ENCODE data around the gene ALOX12. TPM values are rescaled to one million over a fixed set of nuclear protein-coding genes. Genes with fewer than 3 reads are reported as not detected.
A peak's percentile ranks its signal among the peaks of the same experiment; 100 is the strongest.

Gene ALOX12
- total RNA-seq, 1 donor from 2014 or later, result not detected

DNA sequence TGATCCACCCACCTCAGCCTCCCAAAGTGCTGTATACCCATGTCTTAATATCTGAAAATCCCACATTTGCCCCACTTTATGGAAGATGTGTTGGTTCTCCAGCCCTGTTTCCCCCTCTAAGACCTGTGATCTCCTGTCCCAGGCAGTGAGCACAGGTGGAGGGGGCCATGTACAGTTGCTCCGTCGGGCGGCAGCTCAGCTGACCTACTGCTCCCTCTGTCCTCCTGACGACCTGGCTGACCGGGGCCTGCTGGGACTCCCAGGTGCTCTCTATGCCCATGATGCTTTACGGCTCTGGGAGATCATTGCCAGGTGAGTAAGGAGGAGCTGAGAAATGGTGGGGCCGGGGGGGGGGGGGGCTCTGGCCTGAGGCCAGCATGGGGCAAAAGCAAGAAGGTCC lies 9.9 kb downstream of the ALOX12 start:
- no peak overlapping the region for H3K4me3 Mint-ChIP-seq (ENCODE audit: low read depth)
- no peaks in the 10 kb centered on the region for H3K9me3 Mint-ChIP-seq
- H3K36me3 Mint-ChIP-seq (ENCODE audit: low read depth), result peaks cover 34% of the 10 kb centered on the region
- intact Hi-C loops (cut with micrococcal nuclease), result loop anchor here (1.0 kb wide), 1 partner anchor 92 kb away; no protein-coding TSS in a partner anchor
- DNase-seq (ENCODE audit: low spot score), result no peak
- H3K27me3 Mint-ChIP-seq (ENCODE audit: low read depth), result no peaks in the 10 kb centered on the region
- no peak overlapping the region for H3K27ac Mint-ChIP-seq
- peaks cover 20% of the 10 kb centered on the region for H3K4me1 Mint-ChIP-seq (ENCODE audit: low read depth)

DNA sequence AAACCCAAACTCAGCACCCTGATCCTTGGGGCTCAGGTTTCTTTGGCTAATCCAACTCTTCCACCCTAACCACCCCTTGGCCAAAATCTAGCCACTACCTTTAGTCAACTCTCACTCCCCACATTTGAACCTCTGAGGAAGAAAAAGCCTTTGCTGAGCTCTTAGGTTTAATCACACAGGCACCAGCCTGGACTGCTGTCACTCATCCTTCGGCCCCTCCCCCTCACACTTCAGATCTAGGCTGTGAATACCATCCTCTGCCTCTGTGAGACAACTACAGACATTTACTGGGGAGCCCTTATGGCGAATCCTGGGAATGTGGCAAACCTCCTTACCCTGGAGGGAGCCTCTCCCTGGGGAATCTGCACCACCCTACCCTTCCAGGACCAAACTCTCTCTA lies 11.3 kb downstream of the ALOX12 start:
- Mint-ChIP-seq H3K27ac (no peak overlapping the region), H3K4me3 (ENCODE audit: low read depth) (no peak overlapping the region), H3K9me3 (no peaks in the 10 kb centered on the region), H3K36me3 (ENCODE audit: low read depth) (peaks cover 23% of the 10 kb centered on the region), H3K27me3 (ENCODE audit: low read depth) (no peaks in the 10 kb centered on the region), H3K4me1 (ENCODE audit: low read depth) (peaks cover 29% of the 10 kb centered on the region)
- no peak for DNase-seq (ENCODE audit: low spot score)
- intact Hi-C loops (cut with micrococcal nuclease), result no loop called here

DNA sequence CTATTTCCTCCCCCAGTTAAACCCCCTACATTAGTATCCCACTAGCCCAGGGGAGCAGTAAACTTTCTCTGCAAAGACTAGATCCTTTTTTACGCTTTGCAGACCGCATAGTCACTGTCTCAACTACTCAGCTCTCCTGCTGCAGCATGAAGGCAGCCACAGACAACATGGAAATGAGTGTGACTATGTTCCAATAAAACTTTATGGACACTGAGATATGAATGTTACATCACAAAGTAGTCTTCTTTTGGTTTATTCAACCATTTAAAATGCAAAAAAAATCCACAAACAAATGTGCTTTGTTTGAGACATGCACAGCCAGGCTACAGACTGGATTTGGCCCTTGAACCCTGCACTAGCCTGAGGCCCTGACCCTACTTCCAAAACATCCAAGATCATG lies 14.7 kb downstream of the ALOX12 start:
- intact Hi-C loops (cut with micrococcal nuclease), result no loop called here
- Mint-ChIP-seq H3K27me3 (ENCODE audit: low read depth) (no peaks in the 10 kb centered on the region), H3K27ac (peak overlapping the region; percentile 19), H3K36me3 (ENCODE audit: low read depth) (peaks cover 36% of the 10 kb centered on the region), H3K9me3 (no peaks in the 10 kb centered on the region), H3K4me1 (ENCODE audit: low read depth) (peaks cover 38% of the 10 kb centered on the region), H3K4me3 (ENCODE audit: low read depth) (peak overlapping the region; percentile 96)
- DNase-seq (ENCODE audit: low spot score), result no peak

DNA sequence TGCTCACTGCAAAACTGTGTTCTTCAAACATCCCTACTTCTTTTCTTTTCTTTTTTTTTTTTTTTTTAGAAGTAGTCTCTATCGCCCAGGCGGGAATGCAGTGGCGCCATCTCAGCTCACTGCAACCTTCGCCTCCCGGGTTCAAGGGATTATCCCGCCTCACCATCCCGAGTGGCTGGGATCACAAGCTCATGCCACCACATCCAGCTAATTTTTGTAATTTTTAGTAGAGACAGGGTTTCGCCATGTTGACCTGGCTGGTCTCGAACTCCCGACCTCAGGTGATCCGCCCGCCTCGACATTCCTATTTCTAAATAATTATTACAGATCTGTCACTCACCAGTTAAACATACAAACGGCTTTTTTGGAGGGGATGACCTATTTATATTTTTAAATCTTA lies 15.6 kb downstream of the ALOX12 start:
- DNase-seq (ENCODE audit: low spot score), result no peak
- Mint-ChIP-seq H3K27me3 (ENCODE audit: low read depth) (no peaks in the 10 kb centered on the region), H3K27ac (no peak overlapping the region), H3K4me1 (ENCODE audit: low read depth) (peaks cover 47% of the 10 kb centered on the region), H3K4me3 (ENCODE audit: low read depth) (peak overlapping the region; percentile 96), H3K36me3 (ENCODE audit: low read depth) (peaks cover 43% of the 10 kb centered on the region), H3K9me3 (no peaks in the 10 kb centered on the region)
- intact Hi-C loops (cut with micrococcal nuclease), result no loop called here

DNA sequence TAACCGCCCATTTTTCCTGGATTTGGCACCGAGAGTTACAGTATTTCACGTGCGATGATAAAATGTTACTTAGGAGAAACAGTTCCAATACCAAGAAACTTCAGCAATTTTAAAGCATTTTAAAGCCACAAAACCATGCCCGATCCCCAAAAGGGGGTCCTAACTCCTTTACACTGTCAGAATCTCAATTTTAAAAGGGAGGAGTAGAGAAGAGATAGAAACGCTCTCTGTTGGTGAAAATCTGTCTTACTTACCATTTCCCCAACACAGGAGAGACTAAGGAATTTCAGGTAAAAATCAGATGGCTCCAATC lies 16.0 kb downstream of the ALOX12 start:
- no peak for DNase-seq (ENCODE audit: low spot score)
- H3K27me3 Mint-ChIP-seq (ENCODE audit: low read depth), result no peaks in the 10 kb centered on the region
- intact Hi-C loops (cut with micrococcal nuclease), result no loop called here
- peaks cover 48% of the 10 kb centered on the region for H3K36me3 Mint-ChIP-seq (ENCODE audit: low read depth)
- peak overlapping the region; percentile 99 for H3K27ac Mint-ChIP-seq
- H3K9me3 Mint-ChIP-seq, result no peaks in the 10 kb centered on the region
- peaks cover 52% of the 10 kb centered on the region for H3K4me1 Mint-ChIP-seq (ENCODE audit: low read depth)
- peak overlapping the region; percentile 96 for H3K4me3 Mint-ChIP-seq (ENCODE audit: low read depth)

DNA sequence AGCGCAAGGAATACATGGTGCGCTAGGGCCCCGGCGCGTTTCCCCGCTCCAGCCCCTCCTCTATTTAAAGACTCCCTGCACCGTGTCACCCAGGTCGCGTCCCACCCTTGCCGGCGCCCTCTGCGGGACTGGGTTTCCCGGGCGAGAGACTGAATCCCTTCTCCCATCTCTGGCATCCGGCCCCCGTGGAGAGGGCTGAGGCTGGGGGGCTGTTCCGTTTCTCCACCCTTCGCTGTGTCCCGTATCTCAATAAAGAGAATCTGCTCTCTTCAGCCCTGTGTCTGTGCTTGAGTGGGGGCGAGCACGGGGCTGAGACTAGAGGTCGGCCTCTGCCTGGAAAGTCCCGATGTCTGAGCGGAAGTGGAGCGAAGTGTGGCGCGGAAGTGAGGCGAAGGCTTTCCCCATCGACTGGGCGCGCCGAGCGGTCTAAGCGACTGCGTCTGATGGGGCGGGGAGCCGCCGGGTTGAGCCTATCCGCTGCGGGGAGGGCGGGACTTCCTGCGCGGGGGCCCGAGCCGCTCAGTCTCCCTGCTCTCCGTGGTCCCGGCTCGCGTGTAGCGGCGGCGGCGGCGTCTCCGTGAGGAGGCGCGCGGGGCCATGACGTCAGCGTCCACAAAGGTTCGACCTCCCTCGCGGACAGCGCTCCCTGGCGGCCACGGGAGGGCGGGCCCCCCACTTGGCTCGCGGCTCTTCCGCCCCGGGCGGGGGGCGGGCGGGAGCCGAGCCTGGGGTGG lies 18.6 kb downstream of the ALOX12 start:
- no peaks in the 10 kb centered on the region for H3K27me3 Mint-ChIP-seq (ENCODE audit: low read depth)
- intact Hi-C loops (cut with micrococcal nuclease), result loop anchor here (1.0 to 2.0 kb wide), 2 partner anchors 21 to 364 kb away; partner anchors contain the start of genes C17orf100 and MED31
- H3K4me3 Mint-ChIP-seq (ENCODE audit: low read depth), result peak overlapping the region; percentile 96
- no peaks in the 10 kb centered on the region for H3K9me3 Mint-ChIP-seq
- H3K4me1 Mint-ChIP-seq (ENCODE audit: low read depth), result peaks cover 58% of the 10 kb centered on the region
- H3K27ac Mint-ChIP-seq, result peak overlapping the region; percentile 99
- H3K36me3 Mint-ChIP-seq (ENCODE audit: low read depth), result peaks cover 47% of the 10 kb centered on the region
- peak; percentile 98 for DNase-seq (ENCODE audit: low spot score)

DNA sequence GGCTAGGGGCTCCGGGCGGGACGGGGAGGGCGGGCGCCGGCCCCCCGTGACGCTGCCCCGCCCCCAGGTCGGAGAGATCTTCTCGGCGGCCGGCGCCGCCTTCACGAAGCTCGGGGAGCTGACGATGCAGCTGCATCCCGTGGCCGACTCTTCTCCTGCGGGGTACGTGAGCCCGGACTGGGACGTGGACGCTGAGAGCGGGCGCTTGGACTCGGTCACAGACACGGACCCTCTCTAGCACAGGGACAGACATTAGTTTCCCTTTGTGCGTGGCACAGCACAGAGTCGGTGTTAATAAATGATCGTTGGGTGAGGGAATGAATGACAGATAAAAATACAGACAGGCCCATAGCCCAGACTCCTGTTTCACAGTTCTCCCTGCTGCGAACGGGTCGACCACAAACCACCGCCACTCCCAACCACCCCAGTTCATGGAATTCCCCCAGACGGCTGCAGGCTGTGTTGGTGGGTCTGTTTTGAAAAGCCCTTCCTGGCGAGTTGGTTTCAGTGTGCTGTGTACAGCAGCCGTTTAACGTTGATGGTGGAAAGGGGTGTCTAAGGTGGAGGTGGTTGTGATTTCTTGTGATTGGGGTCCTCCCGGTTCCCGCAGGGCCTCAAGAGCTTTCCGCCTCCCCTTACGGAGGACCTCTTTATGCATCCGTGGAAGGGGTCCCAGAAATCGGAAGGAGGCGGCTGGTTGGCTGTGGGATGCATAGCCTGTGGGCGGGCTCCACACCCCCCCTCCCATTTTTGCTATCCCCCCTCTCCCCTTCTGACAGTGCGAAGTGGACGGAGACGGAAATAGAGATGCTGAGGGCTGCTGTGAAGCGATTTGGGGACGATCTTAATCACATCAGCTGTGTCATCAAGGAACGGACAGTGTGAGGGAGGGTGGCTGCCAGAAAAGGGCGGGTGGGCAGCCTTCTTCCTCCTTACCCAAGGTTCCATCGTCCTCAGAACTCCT lies 19.4 kb downstream of the ALOX12 start:
- peak; percentile 78 for DNase-seq (ENCODE audit: low spot score)
- Mint-ChIP-seq H3K27ac (peak overlapping the region; percentile 98), H3K9me3 (no peaks in the 10 kb centered on the region), H3K27me3 (ENCODE audit: low read depth) (no peaks in the 10 kb centered on the region), H3K4me3 (ENCODE audit: low read depth) (peak overlapping the region; percentile 92), H3K36me3 (ENCODE audit: low read depth) (peaks cover 43% of the 10 kb centered on the region), H3K4me1 (ENCODE audit: low read depth) (peaks cover 54% of the 10 kb centered on the region)
- intact Hi-C loops (cut with micrococcal nuclease), result loop anchor here (1.0 to 2.0 kb wide), 3 partner anchors 8 to 364 kb away; partner anchors contain the start of genes BCL6B, C17orf100 and MED31

DNA sequence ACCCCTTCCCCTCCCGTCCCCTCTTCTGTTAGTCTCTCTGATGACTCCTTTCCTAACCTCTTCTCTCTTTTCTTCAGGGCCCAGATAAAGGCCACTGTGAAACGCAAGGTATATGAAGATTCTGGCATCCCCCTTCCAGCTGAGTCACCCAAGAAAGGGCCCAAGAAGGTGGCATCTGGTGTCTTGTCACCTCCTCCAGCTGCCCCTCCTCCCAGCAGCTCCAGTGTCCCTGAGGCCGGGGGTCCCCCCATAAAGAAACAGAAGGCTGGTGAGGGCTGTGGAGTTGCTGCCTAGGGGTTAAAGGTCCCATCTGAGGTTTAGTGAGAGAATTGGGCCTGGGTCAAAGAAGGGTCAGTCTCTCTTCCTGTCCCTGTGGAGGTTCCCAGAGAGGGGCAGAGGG lies 20.6 kb downstream of the ALOX12 start:
- H3K4me3 Mint-ChIP-seq (ENCODE audit: low read depth), result peak overlapping the region; percentile 92
- H3K36me3 Mint-ChIP-seq (ENCODE audit: low read depth), result peaks cover 39% of the 10 kb centered on the region
- H3K4me1 Mint-ChIP-seq (ENCODE audit: low read depth), result peaks cover 58% of the 10 kb centered on the region
- peak overlapping the region; percentile 98 for H3K27ac Mint-ChIP-seq
- intact Hi-C loops (cut with micrococcal nuclease), result no loop called here
- no peaks in the 10 kb centered on the region for H3K9me3 Mint-ChIP-seq
- no peak for DNase-seq (ENCODE audit: low spot score)
- H3K27me3 Mint-ChIP-seq (ENCODE audit: low read depth), result no peaks in the 10 kb centered on the region

DNA sequence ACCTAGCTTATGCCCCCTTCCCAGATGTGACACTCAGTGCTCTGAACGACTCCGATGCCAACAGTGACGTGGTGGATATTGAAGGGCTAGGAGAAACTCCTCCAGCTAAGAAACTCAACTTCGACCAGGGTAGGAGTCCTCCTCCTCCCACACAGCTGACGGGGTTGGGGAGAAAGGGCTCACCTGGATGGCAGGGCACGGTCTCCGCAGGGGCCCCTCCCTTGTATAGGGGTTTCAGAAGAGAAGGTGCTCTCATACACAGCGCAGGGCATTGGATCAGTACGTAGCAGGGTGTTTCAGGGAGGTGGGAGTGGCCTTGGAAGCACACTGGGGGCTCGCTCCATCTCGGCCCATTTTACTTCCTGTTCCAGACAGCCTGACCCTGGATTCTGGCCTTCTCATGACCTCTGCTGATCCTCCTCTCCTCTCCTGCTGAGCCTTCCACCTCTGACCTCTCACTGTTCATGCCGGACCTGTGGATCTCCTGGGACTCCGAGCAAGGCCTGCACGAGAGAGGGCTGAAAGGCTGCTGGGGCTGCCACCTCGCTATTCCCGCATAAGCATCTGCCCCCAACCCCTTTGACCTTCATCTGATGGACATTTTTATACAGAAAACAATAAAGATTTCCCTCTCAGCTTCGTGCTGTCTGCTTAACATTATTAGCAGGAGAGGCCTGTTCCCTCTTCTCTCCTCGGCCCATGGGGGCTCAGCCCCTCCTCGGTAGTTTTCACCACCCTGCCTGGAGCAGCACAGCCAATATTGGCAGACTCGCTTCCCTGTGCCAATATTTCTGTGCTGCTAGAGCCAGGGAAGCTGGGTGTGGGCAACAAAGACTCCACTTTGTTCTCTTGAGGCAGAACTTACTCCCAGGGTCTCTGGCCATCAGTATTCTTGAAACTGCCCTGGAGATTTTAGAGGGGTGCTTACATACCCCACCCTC lies 21.3 kb downstream of the ALOX12 start:
- Mint-ChIP-seq H3K4me1 (ENCODE audit: low read depth) (peaks cover 59% of the 10 kb centered on the region), H3K27me3 (ENCODE audit: low read depth) (no peaks in the 10 kb centered on the region), H3K36me3 (ENCODE audit: low read depth) (peaks cover 39% of the 10 kb centered on the region), H3K9me3 (no peaks in the 10 kb centered on the region), H3K4me3 (ENCODE audit: low read depth) (peak overlapping the region; percentile 92), H3K27ac (peak overlapping the region; percentile 98)
- DNase-seq (ENCODE audit: low spot score), result no peak
- intact Hi-C loops (cut with micrococcal nuclease), result no loop called here

DNA sequence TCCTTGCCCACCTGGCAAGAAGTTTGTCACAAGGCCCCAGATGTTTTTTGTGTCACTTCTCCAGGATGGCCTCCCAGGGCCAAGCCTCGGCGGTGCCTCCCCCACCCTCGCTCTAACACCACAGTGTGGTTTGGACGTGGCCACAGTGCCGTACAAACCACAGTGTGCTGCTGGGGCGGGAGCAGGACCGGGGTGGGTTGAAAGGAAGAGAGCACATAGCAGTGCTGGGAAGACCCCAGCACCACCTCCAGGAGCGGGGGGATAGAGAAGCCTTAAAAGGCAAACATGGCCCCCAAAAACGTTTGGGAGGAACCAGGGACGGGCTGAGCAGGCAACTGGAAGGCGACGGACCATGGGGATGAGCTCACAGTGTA lies 22.0 kb downstream of the ALOX12 start:
- peak overlapping the region; percentile 92 for H3K4me3 Mint-ChIP-seq (ENCODE audit: low read depth)
- peak overlapping the region; percentile 98 for H3K27ac Mint-ChIP-seq
- no peak for DNase-seq (ENCODE audit: low spot score)
- intact Hi-C loops (cut with micrococcal nuclease), result no loop called here
- peaks cover 63% of the 10 kb centered on the region for H3K4me1 Mint-ChIP-seq (ENCODE audit: low read depth)
- H3K9me3 Mint-ChIP-seq, result no peaks in the 10 kb centered on the region
- H3K36me3 Mint-ChIP-seq (ENCODE audit: low read depth), result peaks cover 39% of the 10 kb centered on the region
- H3K27me3 Mint-ChIP-seq (ENCODE audit: low read depth), result no peaks in the 10 kb centered on the region

DNA sequence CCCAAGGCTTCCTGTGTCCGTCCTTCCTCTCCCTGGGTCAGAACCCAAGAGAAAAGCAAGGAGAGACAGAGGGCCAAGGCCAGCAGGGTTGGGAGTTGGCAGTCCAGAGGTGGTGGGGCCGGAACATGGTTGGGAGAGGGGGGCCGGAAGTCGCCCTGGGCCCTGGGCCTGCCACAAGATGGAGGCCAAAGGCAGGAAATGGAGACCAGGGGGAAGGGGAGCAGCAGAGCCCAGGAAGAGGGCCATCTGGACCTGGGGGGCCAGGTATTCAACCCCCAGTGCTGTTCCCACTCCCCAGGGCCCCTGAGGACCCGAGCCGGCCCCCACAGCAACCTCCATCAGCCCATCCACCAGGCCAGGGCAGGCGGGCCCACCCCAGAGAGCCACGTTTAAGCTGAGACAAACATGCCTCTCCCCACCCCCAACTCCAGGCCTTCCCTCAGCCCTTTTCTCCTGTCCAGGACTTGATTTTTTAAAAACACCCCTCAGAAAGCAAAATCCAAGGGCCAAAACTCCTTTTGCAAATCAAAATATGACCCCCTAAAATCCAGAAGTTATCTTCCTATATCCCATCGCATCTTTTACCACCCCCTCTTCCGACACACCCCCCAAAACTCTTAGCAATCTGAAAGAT lies 22.6 kb downstream of the ALOX12 start:
- H3K4me1 Mint-ChIP-seq (ENCODE audit: low read depth), result peaks cover 67% of the 10 kb centered on the region
- H3K27ac Mint-ChIP-seq, result peak overlapping the region; percentile 98
- intact Hi-C loops (cut with micrococcal nuclease), result no loop called here
- no peaks in the 10 kb centered on the region for H3K9me3 Mint-ChIP-seq
- DNase-seq (ENCODE audit: low spot score), result no peak
- no peak overlapping the region for H3K4me3 Mint-ChIP-seq (ENCODE audit: low read depth)
- H3K27me3 Mint-ChIP-seq (ENCODE audit: low read depth), result no peaks in the 10 kb centered on the region
- peaks cover 32% of the 10 kb centered on the region for H3K36me3 Mint-ChIP-seq (ENCODE audit: low read depth)

DNA sequence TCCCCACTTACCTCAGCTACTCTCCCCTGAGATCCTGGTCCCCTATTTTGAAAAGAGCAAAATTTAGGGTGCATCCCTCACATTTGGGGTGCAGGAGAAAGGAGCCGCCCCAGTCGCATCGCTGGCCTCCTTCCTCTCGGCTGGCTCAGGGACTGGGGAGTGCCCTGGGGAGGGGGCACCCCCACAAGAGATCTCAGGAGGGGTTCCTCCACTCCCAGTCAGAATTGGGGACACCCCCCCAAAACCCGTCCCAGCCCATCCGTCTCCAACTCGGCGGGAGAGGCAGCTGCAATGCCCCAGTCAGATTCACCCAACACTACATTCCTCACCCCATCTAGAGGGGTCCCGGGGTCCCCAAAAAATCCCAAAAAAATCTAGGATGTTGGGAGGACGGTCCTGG lies 23.5 kb downstream of the ALOX12 start:
- H3K4me3 Mint-ChIP-seq (ENCODE audit: low read depth), result no peak overlapping the region
- H3K4me1 Mint-ChIP-seq (ENCODE audit: low read depth), result peaks cover 67% of the 10 kb centered on the region
- H3K9me3 Mint-ChIP-seq, result no peaks in the 10 kb centered on the region
- intact Hi-C loops (cut with micrococcal nuclease), result no loop called here
- H3K36me3 Mint-ChIP-seq (ENCODE audit: low read depth), result peaks cover 24% of the 10 kb centered on the region
- no peak overlapping the region for H3K27ac Mint-ChIP-seq
- no peak for DNase-seq (ENCODE audit: low spot score)
- H3K27me3 Mint-ChIP-seq (ENCODE audit: low read depth), result no peaks in the 10 kb centered on the region

Measured in activated T-helper 2 cell treated with anti-CD3 and anti-CD28 coated beads, Interferon-gamma antibody, Interleukin-2, Interleukin-4, amounts not matched to agents 10 μg/mL and 5 μg/mL and 100 μg/mL, durations not matched to agents 14 hours and 24 hours and 36 hours (primary cell).